DLD1 (cell line): ENCODE data around the gene RIMKLB.
"Not testable (repeated sequence)": the region's sequence is repeated elsewhere in the genome, so short reads cannot be mapped to it uniquely, and the experiment has no call there.

ENCODE experiments used
- in situ Hi-C: cut with HindIII; loops from 2 replicates; pipeline ENCODE4 v1.10.0; 2017; ENCODE audit warnings: low sequenced_read_pairs

The RIMKLB gene

GRCh38 chr12:8689681-8690080, 8.1 kb upstream of the RIMKLB start:
- in situ Hi-C loops, result no loop called here

DNA sequence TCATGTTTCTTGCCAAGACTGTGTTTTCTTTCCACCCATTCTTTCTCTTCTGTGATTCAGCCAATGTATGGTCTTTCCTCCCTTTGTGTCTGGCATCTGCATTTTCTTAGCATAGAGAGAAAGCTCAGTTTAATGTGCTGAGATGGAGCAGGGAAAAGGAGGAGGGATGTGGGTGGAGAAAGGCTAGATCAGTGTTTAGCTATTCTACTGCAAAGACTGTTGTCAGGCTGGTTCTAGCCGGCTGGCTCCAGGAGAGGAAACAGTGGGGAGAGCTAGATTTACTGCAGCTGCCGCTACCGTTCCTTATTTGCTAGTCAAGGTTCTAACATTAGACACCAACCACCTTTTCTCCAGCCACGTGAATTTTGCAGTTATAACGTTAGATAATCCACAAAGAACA, 5.2 kb upstream of the RIMKLB start:
- in situ Hi-C loops, result no loop called here

GRCh38 chr12:8695116-8695515, 2.7 kb upstream of the RIMKLB start:
- in situ Hi-C loops, result no loop called here

- in situ Hi-C loops, result no loop called here
Measured at GRCh38 chr12:8696442-8697090, 1.2 kb upstream of the RIMKLB start.

- in situ Hi-C loops, result no loop called here
Measured at GRCh38 chr12:8697120-8697475, 693 bp upstream of the RIMKLB start.

DNA sequence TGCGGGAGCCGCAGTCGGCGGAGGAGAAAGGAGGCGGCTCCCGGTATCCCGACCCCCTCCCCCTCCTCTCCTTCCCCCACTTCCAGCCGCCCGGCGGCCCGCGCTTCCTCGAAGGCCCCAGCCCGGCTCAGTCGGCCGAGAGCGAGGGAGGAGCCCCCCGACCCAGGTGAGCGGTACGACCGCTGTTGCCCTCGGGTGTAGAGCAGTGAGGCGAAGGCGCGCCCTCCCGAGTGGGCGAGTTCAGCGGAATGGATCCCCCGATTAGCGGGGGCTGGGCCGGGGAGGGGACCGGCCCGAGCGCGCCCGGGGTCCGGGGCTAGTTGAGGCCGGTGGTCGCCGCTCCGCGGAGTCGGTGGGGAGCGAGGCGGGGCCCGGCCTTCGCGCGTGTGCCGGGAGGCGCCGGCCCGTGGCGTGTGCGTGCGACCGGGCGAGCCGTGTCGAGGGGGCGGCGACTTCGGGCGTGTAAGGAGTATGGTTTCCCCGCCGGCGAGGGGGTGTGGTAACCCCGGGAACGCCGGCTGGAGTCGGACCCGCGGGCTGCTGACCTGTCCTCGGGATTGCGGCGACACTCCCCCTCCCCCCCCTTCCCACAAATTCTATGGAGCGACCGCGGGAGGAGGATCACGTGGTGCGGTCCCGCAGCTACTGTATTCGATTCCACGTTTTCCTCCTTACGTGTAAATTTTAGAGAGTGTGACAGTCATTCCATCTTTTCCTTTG, 501 bp downstream of the RIMKLB start:
- in situ Hi-C loops, result no loop called here

DNA sequence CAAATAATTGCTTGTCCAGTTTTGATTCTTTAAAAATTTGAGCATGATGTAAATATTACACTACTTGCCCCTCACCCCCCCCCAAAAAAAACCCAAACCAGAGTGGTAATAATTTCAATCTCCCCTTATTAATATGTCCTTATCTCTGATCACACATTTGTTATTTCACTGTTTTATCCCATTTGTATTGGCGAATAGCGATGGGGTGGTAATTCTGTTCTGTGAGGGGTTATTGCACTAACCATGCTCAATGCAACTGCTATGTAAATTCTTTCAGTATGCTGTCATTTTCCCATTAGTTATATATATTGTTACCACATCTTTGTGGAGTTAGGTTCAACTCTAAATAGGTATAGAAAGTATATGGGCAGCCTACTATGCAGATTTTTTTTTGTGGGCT, 1.1 kb downstream of the RIMKLB start:
- in situ Hi-C loops, result no loop called here

GRCh38 chr12:8699714-8700113, 1.9 kb downstream of the RIMKLB start:
- in situ Hi-C loops, result no loop called here

GRCh38 chr12:8701046-8701660, 3.4 kb downstream of the RIMKLB start:
- in situ Hi-C loops, result no loop called here

GRCh38 chr12:8702159-8702558, 4.4 kb downstream of the RIMKLB start:
- in situ Hi-C loops, result no loop called here

- in situ Hi-C loops, result no loop called here
Measured at GRCh38 chr12:8709124-8709830, 11.5 kb downstream of the RIMKLB start.

- in situ Hi-C loops, result no loop called here
Measured at GRCh38 chr12:8712572-8712971, 14.8 kb downstream of the RIMKLB start.

DNA sequence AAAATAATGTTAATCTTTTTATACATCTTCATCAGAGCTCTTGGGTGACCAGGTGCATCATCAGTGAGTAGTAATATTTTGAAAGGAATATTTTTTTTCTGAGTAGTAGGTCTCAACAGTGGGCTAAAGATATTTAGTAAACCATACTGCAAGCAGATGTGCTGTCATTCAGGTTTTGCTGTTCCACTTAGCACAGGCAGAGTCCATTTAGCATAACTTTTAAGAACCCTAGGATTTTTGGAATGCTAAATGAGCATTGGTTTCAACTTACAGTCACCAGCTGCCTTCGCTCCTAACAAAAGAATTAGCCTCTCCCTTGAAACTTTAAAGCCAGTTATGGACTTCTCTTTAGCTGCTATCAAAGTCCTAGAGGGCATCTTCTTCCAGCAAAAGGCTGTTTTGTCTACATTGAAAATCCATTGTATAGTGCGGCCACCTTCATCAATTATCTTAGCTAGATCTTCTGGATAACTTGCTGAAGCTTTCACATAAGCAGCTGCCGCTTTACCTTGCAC, 24.6 kb downstream of the RIMKLB start:
- in situ Hi-C loops, result no loop called here

DNA sequence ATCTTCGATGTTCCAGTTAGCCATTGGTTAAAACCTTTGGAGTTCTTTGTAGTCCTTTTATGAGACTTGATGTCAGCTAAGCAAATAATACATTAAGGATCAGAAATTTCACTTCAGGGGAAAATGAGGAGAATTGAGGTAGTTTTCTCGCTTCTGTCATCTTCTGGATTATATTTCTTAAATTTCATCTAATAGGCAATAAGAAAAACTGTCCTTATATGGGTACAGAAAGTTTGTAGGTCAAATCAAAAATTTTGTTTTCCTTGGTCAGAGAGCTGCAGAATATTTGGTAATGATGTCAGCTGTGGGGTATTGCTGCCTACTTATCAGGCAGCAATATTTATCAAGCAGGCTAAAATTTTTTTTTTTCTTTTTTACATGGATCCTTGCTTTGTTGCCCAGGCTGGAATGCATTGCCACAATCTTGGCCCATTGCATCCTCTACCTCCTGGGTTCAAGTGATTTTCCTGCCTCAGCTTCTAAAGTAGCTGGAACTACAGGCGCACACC, 37.1 kb downstream of the RIMKLB start:
- in situ Hi-C loops, result no loop called here

DNA sequence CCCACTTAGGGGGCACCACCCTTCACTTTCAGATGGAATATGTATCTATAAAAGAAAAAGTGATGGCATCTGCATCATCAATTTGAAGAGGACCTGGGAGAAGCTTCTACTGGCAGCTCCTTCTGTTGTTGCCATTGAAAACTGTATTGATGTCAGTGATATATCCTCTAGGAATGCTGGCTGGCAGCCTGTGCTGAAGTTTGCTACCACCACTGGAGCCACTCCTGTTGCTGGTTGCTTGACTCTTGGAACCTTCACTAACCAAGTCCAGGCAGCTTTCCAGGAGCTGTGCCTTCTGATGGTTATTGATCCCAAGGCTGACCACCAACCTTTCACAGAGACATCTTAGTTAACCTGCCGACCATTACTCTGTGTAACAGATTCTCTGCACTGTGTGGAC, 44.7 kb downstream of the RIMKLB start:
- in situ Hi-C loops, result no loop called here

- in situ Hi-C loops, result not testable (repeated sequence)
Measured at GRCh38 chr12:8743121-8743520, 45.3 kb downstream of the RIMKLB start.

GRCh38 chr12:8745631-8746030, 47.8 kb downstream of the RIMKLB start:
- in situ Hi-C loops, result not testable (repeated sequence)

- in situ Hi-C loops, result no loop called here
Measured at GRCh38 chr12:8746046-8746445, 48.3 kb downstream of the RIMKLB start.

DNA sequence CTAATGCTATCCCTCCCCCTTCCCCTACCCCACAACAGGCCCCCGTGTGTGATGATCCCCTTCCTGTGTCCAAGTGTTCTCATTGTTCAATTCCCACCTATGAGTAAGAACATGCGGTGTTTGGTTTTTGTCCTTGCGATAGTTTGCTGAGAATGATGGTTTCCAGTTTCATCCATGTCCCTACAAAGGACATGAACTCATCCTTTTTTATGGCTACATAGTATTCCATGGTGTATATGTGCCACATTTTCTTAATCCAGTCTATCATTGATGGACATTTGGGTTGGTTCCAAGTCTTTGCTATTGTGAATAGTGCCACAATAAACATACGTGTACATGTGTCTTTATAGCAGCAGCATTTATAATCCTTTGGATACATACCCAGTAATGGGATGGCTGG, 62.3 kb downstream of the RIMKLB start:
- in situ Hi-C loops, result not testable (repeated sequence)

GRCh38 chr12:8762701-8763100, 64.9 kb downstream of the RIMKLB start:
- in situ Hi-C loops, result not testable (repeated sequence)

DNA sequence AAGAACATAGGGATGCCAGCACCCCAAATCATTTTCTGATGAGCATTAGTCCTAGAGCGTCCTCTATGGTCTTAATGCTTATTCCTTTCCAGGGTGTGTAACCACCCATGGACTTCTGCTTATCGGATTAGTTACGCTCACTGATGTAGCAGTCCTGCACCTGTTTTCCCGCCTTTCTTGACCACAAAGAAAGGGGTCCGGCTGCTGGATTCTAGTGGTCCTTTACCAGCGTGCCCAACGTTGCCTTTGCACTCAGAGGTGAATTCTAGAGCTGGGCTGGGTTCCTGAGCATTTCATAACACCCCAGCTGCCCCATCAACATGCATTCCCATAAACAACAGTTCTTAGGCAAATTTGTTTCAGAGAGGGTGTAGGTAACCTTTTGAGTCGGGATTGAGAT, 68.3 kb downstream of the RIMKLB start:
- in situ Hi-C loops, result not testable (repeated sequence)
